GM23338 (cell line): Measurements from ENCODE around the gene ORM1. TPM values are rescaled to one million over a fixed set of nuclear protein-coding genes. Genes with fewer than 3 reads are reported as not detected.

Source experiments
- EZH2 ChIP-seq: fragments of 200-600 bp; sonication (generic); IDR thresholded peaks from one replicate; pipeline ENCODE4 v1.8.0; 2017; ENCODE audit warnings: antibody characterized with exemption, mild to moderate bottlenecking, low read depth; ENCODE audit not compliant: unreplicated experiment
- EZH2phosphoT487 ChIP-seq: fragments of 200-600 bp; sonication (generic); IDR thresholded peaks from one replicate; pipeline ENCODE4 v1.8.1; 2018; ENCODE audit warnings: antibody characterized with exemption; ENCODE audit not compliant: unreplicated experiment
- JUNB ChIP-seq: IDR thresholded peaks from one replicate; pipeline ENCODE4 v1.6.1; 2016; ENCODE audit warnings: antibody characterized with exemption; ENCODE audit not compliant: unreplicated experiment
- STAT1 ChIP-seq: IDR thresholded peaks from one replicate; pipeline ENCODE4 v1.6.1; 2016; ENCODE audit warnings: antibody characterized with exemption; ENCODE audit not compliant: unreplicated experiment
- ZNF331 ChIP-seq: fragments of 250-450 bp; sonication (Bioruptor Pico); IDR thresholded peaks from 2 replicates; pipeline ENCODE4 v1.5.0; 2020; ENCODE audit warnings: low read depth, mild to moderate bottlenecking, moderate library complexity
- polyA plus RNA-seq: library from polyadenylated mRNA; unstranded; fragments of >200 nt; fragmentation: Nextera tagmentation; extraction: Ambion mirVana; gene quantifications from 2 replicates; pipeline ENCODE4 v1.2.1, GENCODE V29; 2016
- total RNA-seq: library from RNA; depleted of rRNA; stranded (reverse); fragments of >200 nt; shearing (Covaris generic); gene quantifications from 2 replicates; pipeline ENCODE4 v1.2.3, GENCODE V29; 2014
- TF ChIP-seq, protein P1 (sequence below): fragments of 250-450 bp; sonication (Bioruptor Pico); IDR thresholded peaks from 2 replicates; pipeline ENCODE4 v1.5.0; 2020; ENCODE audit warnings: mild to moderate bottlenecking, moderate library complexity
- TF ChIP-seq, protein P2 (sequence below), 2 experiments: fragments of 200-600 bp in 1 of 2; sonication (generic) in 1 of 2; conservative IDR thresholded peaks; 2 replicates each; pipeline versions ENCODE4 v1.5.1 to v1.6.1; 2016 to 2017; ENCODE audit warnings: antibody characterized with exemption in 2 of 2, low read depth in 2 of 2, mild to moderate bottlenecking in 2 of 2, moderate library complexity in 1 of 2

ORM1 gene
- total and polyA plus RNA-seq, 2 experiments from 2014 or later, result not detected

DNA sequence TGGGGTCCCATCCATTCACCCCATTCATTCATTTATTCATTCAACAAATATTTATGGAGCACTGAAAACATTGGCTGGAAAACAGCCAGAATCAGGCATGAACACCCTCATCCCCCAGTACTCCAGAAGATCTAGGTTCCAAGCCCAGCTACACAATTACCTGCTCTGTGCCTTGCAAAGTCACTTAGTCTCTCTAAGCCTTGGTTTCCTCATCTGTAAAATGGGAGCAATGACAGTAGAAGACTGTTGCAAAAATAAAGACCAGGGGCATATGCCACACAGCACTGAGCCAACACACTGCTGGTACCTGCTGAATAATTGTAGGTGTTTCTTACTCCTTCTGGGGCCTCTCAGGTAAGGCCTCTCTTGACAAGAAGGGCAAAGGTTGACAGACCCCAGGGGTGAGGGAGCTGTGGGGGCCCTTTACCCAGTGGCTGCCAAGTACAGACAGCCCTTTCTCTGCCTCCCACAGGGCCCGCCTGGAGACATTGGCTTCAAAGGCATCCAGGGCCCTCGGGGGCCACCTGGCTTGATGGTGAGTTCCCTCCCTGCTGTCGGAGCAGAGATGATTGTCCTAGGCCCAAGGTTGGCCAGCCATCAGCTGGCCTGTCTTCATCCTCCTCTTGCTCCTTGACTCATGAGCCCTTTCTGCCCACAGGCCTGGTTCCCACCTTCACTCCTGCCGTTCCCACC lies 22.6 kb upstream of the ORM1 start (continued):
- TF ChIP-seq, protein P1, sequence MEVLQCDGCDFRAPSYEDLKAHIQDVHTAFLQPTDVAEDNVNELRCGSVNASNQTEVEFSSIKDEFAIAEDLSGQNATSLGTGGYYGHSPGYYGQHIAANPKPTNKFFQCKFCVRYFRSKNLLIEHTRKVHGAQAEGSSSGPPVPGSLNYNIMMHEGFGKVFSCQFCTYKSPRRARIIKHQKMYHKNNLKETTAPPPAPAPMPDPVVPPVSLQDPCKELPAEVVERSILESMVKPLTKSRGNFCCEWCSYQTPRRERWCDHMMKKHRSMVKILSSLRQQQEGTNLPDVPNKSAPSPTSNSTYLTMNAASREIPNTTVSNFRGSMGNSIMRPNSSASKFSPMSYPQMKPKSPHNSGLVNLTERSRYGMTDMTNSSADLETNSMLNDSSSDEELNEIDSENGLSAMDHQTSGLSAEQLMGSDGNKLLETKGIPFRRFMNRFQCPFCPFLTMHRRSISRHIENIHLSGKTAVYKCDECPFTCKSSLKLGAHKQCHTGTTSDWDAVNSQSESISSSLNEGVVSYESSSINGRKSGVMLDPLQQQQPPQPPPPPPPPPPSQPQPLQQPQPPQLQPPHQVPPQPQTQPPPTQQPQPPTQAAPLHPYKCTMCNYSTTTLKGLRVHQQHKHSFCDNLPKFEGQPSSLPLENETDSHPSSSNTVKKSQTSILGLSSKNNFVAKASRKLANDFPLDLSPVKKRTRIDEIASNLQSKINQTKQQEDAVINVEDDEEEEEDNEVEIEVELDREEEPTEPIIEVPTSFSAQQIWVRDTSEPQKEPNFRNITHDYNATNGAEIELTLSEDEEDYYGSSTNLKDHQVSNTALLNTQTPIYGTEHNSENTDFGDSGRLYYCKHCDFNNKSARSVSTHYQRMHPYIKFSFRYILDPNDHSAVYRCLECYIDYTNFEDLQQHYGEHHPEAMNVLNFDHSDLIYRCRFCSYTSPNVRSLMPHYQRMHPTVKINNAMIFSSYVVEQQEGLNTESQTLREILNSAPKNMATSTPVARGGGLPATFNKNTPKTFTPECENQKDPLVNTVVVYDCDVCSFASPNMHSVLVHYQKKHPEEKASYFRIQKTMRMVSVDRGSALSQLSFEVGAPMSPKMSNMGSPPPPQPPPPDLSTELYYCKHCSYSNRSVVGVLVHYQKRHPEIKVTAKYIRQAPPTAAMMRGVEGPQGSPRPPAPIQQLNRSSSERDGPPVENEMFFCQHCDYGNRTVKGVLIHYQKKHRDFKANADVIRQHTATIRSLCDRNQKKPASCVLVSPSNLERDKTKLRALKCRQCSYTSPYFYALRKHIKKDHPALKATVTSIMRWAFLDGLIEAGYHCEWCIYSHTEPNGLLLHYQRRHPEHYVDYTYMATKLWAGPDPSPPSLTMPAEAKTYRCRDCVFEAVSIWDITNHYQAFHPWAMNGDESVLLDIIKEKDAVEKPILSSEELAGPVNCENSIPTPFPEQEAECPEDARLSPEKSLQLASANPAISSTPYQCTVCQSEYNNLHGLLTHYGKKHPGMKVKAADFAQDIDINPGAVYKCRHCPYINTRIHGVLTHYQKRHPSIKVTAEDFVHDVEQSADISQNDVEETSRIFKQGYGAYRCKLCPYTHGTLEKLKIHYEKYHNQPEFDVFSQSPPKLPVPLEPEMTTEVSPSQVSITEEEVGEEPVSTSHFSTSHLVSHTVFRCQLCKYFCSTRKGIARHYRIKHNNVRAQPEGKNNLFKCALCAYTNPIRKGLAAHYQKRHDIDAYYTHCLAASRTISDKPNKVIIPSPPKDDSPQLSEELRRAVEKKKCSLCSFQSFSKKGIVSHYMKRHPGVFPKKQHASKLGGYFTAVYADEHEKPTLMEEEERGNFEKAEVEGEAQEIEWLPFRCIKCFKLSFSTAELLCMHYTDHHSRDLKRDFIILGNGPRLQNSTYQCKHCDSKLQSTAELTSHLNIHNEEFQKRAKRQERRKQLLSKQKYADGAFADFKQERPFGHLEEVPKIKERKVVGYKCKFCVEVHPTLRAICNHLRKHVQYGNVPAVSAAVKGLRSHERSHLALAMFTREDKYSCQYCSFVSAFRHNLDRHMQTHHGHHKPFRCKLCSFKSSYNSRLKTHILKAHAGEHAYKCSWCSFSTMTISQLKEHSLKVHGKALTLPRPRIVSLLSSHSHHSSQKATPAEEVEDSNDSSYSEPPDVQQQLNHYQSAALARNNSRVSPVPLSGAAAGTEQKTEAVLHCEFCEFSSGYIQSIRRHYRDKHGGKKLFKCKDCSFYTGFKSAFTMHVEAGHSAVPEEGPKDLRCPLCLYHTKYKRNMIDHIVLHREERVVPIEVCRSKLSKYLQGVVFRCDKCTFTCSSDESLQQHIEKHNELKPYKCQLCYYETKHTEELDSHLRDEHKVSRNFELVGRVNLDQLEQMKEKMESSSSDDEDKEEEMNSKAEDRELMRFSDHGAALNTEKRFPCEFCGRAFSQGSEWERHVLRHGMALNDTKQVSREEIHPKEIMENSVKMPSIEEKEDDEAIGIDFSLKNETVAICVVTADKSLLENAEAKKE (CRISPR knock-in tag), result no peak
- TF ChIP-seq EZH2phosphoT487 (no peak), STAT1 (no peak), JUNB (no peak), EZH2 (no peak), ZNF331 (CRISPR knock-in tag) (no peak)
- TF ChIP-seq, protein P2, sequence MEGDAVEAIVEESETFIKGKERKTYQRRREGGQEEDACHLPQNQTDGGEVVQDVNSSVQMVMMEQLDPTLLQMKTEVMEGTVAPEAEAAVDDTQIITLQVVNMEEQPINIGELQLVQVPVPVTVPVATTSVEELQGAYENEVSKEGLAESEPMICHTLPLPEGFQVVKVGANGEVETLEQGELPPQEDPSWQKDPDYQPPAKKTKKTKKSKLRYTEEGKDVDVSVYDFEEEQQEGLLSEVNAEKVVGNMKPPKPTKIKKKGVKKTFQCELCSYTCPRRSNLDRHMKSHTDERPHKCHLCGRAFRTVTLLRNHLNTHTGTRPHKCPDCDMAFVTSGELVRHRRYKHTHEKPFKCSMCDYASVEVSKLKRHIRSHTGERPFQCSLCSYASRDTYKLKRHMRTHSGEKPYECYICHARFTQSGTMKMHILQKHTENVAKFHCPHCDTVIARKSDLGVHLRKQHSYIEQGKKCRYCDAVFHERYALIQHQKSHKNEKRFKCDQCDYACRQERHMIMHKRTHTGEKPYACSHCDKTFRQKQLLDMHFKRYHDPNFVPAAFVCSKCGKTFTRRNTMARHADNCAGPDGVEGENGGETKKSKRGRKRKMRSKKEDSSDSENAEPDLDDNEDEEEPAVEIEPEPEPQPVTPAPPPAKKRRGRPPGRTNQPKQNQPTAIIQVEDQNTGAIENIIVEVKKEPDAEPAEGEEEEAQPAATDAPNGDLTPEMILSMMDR (conservative IDR thresholded peaks at IDR 0.05; ENCODE audit: low read depth in 2 of 2), result no peak
